GM19239 (cell line): ENCODE results near the gene COX6B2.

ENCODE experiments used
- DNase-seq: peaks from one replicate; pipeline ENCODE4 v3.0.0; 2011; ENCODE audit warnings: low spot score; ENCODE audit not compliant: insufficient read length
- FAIRE-seq: peaks from 2 replicates; lab custom pipeline; 2011; peaks lifted over from hg19 to GRCh38; lab: Jason Lieb, UNC

Gene COX6B2

DNA sequence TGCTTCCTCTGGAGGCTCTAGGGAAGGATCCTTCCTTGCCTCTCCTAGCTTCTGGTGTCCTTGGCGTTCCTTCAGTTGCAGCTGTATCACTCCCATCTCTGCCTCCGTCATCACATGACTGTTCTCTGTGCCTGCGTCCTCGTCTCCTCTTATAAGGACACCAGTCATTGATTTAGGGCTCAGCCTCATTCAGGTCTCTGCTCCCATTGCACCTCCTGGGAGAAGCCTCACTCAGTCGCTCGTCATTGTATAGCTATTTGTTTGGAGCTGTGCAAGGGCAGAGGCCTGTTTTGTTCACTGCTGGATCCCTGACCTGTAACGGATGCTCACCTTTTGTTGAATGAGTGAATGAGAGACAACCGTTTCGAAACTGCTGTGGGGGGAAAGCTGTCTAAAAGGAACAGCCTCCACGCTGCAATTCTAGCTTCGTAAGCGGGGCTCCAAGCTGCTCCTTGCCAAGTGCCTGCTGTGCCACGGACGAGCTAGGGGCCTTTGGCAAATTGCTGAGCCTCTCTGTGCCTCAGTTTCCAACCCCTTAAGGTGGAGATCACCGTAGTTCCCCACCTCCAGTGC, 53.5 kb downstream of the COX6B2 start:
- FAIRE-seq (no peak), DNase-seq (no peak)

GRCh38 chr19:55299991-55300390, 54.5 kb downstream of the COX6B2 start:
- DNase-seq (no peak), FAIRE-seq (no peak)
